Colonic mucosa (tissue), 4 donors: ENCODE results near the gene IFIT1. TPM values are rescaled to one million over a fixed set of nuclear protein-coding genes. Genes with fewer than 3 reads are reported as not detected.
"Not testable (repeated sequence)": the region's sequence is repeated elsewhere in the genome, so short reads cannot be mapped to it uniquely, and the experiment has no call there.

Experiments used
- DNase-seq: peaks from one replicate; pipeline ENCODE4 v3.0.0-alpha.2; 2020
- H3K27ac ChIP-seq: fragments of 200-600 bp; one replicate; pipeline ENCODE4 v1.8.0; 2021
- H3K27me3 ChIP-seq: fragments of 200-600 bp; one replicate; pipeline ENCODE4 v1.8.0; 2021
- H3K36me3 ChIP-seq: fragments of 200-600 bp; one replicate; pipeline ENCODE4 v1.8.0; 2021
- H3K4me1 ChIP-seq: fragments of 200-600 bp; one replicate; pipeline ENCODE4 v1.8.0; 2021; ENCODE audit warnings: mild to moderate bottlenecking
- H3K4me3 ChIP-seq: fragments of 200-600 bp; one replicate; pipeline ENCODE4 v1.8.0; 2021
- H3K9ac ChIP-seq, 2 donors: one replicate each; pipeline ENCODE4 v1.7.0; 2013; ENCODE audit warnings: control low read depth in 2 of 2, low read depth in 2 of 2, low read length in 2 of 2
- H3K9me3 ChIP-seq: fragments of 200-600 bp; one replicate; pipeline ENCODE4 v1.8.0; 2021
- CTCF ChIP-seq: fragments of 200-600 bp; IDR thresholded peaks from one replicate; pipeline ENCODE4 v1.8.0; 2022; ENCODE audit warnings: antibody characterized with exemption, mild to moderate bottlenecking
- intact Hi-C: fragments of 100-400 bp; cut with DNase I; formaldehyde crosslinking; loops from one replicate; pipeline ENCODE4 v1.14.1; 2022
- total RNA-seq, 2 donors: library from RNA; stranded (reverse); fragmentation: NEBNext Ultra II Directional in 1 of 2; extraction: Animal tissue kit (Norgen Biotek cat#: 25700) in 1 of 2; gene quantifications; one replicate each; pipeline ENCODE4 v1.2.1, GENCODE V29; 2021
- donor health status: healthy.
- donor health status: DM: no; HTN: no; CAD: no.
- donor health status: DM: no; HTN: no; CAD: no.

Gene IFIT1
- total RNA-seq, 2 donors from 2014 or later, result 1.9 to 5.4 TPM

DNA sequence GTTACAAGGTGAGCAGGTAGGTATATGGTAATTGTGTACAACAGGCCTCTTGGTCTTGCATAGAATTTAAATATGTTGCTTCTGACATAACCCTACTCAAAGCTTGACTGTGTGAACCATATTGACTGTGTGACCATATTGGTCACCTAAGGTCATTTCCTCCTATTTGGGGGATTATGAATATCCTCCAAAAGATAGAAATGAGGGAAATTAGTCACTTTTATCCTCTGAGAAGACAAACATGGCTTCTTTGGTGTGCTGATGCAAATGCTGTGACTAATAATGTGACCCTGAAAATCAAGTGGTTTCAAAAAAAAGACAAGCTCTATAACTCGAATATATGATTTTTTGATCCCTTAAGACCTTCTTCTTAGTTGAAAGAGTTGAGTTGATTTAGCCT, 49.9 kb downstream of the IFIT1 start:
- no peak overlapping the region for H3K9ac ChIP-seq
- no peak overlapping the region for H3K4me3 ChIP-seq
- intact Hi-C loops, result no loop called here
- no peaks in the 10 kb centered on the region for H3K36me3 ChIP-seq
- no peak overlapping the region for H3K27ac ChIP-seq
- no peak for TF ChIP-seq CTCF
- no peaks in the 10 kb centered on the region for H3K4me1 ChIP-seq
- H3K9me3 ChIP-seq, result no peaks in the 10 kb centered on the region
- no peak for DNase-seq
- H3K27me3 ChIP-seq, result no peaks in the 10 kb centered on the region

DNA sequence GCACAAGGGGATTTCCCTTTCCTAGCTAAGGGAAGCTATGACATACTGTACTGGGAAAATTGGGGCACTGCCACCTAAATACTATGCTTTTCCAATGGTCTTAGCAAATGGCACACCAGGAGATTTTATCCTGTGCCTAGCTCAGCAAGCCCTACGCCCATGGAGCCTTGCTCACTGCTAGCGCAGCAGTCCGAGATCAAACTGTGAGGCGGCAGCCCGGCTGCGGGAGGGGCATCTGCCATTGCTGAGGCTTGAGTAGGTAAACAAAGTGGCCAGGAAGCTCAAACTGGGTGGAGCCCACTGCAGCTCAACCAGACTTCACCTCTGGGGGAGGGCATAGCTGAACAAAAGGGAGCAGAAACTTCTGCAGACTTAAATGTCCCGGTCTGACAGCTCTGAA, 52.4 kb downstream of the IFIT1 start:
- DNase-seq, H3K27ac ChIP-seq, H3K9me3 ChIP-seq, H3K4me1 ChIP-seq, H3K9ac ChIP-seq, intact Hi-C loops, H3K27me3 ChIP-seq, H3K36me3 ChIP-seq, H3K4me3 ChIP-seq: not testable (repeated sequence)

- Histone ChIP-seq H3K4me3 (no peak overlapping the region), H3K36me3 (no peaks in the 10 kb centered on the region), H3K27me3 (no peaks in the 10 kb centered on the region), H3K4me1 (no peaks in the 10 kb centered on the region), H3K27ac (no peak overlapping the region), H3K9me3 (no peaks in the 10 kb centered on the region), H3K9ac (no peak overlapping the region)
- TF ChIP-seq CTCF, result no peak
- no peak for DNase-seq
- intact Hi-C loops, result no loop called here
Observed at GRCh38 chr10:89450901-89451300, 58.5 kb downstream of the IFIT1 start.

DNA sequence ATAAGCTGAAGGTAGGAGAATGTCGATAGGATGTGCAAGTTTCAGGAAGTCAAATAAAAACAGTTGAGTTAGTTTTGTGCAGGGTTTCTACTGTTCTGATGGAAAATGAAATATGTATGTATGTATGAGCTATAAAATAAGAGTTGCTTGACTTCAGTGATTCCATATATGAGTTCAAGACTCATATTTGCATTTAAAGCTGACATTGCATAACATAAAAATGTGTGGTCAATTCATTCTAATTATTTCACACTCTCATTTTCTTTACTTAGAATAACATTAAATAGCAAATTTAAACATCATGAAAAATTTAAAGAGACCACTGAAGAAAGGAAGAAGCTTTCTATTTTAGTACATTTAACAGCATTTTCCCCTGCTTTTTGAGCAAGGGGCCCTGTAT, 59.8 kb downstream of the IFIT1 start:
- Histone ChIP-seq H3K4me3 (no peak overlapping the region), H3K27me3 (no peaks in the 10 kb centered on the region), H3K36me3 (no peaks in the 10 kb centered on the region)

DNA sequence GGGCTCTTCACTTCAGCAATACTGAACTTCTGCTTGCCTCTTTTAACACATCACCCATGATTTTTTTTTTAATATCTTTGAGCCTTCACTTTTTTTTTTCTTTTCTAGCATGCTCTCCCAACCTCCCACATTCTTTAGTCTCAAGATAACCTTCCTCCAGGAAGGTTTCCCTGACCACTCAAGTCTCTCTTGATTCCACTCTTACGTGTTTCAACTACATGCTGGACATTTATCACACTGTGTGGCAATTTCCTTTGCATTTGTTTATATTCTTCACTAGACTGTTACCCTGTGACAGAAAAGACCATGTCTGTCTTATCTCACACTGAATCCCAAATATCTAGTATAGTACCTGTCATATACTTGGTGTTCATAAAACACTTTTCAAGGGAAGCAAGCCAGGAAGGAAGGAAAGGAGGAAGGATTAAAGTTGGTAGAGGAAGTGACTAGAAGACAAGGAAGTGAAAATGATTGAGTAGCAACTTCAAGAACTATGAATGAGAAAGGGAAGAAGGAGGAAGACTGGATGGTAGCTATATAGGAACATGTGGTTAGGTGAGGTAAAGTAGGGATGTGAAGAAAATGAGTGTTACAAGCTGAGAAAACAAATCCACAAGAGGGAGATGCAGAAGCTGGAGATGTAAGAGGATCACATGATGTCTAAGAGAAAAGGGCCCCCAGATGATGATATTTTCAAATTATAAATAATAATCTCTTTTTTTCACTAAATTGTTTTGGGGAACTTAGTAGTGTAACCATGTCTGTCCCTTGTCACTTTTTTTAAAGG, 62.3 kb downstream of the IFIT1 start:
- H3K27ac ChIP-seq, result no peak overlapping the region
- H3K9me3 ChIP-seq, result no peaks in the 10 kb centered on the region
- H3K36me3 ChIP-seq, result no peaks in the 10 kb centered on the region
- no peak overlapping the region for H3K9ac ChIP-seq
- intact Hi-C loops, result no loop called here
- H3K27me3 ChIP-seq, result peaks cover 5% of the 10 kb centered on the region
- no peaks in the 10 kb centered on the region for H3K4me1 ChIP-seq
- no peak overlapping the region for H3K4me3 ChIP-seq
- no peak for DNase-seq
- TF ChIP-seq CTCF, result no peak

More for the DNA sequence above, 59.8 kb downstream of the IFIT1 start:
- intact Hi-C loops, result no loop called here
- Histone ChIP-seq H3K9me3 (no peaks in the 10 kb centered on the region), H3K27ac (no peak overlapping the region), H3K9ac (no peak overlapping the region), H3K4me1 (no peaks in the 10 kb centered on the region)
- TF ChIP-seq CTCF, result no peak
- DNase-seq, result no peak

Other genes with a start within 250 kb of the IFIT1 start
- gene CH25H, start 185.3 kb upstream of the IFIT1 start, total RNA-seq, result 1 to 10 TPM in 1 of 2 donors, under 1 TPM in 1; 0.40 to 1.7 TPM
- gene LIPA, start 140.8 kb upstream of the IFIT1 start, total RNA-seq, result 10 to 100 TPM; 30.4 to 37.8 TPM
- 1 to 10 TPM; 4.8 to 7.5 TPM for gene IFIT2, start 90.6 kb upstream of the IFIT1 start, total RNA-seq
- gene IFIT3, start 64.6 kb upstream of the IFIT1 start, total RNA-seq, result 1 to 10 TPM; 4.3 to 5.1 TPM
- not detected for gene IFIT1B, start 14.6 kb upstream of the IFIT1 start, total RNA-seq
- 1 to 10 TPM; 6.1 to 7.5 TPM for gene IFIT5, start 21.9 kb downstream of the IFIT1 start, total RNA-seq
- under 1 TPM; 0.20 to 0.24 TPM for gene SLC16A12, start 143.0 kb downstream of the IFIT1 start, total RNA-seq